ENCODE measurements around the gene DUX4.
"Not testable (repeated sequence)": the region's sequence is repeated elsewhere in the genome, so short reads cannot be mapped to it uniquely, and the experiment has no call there.

DUX4 gene

DNA sequence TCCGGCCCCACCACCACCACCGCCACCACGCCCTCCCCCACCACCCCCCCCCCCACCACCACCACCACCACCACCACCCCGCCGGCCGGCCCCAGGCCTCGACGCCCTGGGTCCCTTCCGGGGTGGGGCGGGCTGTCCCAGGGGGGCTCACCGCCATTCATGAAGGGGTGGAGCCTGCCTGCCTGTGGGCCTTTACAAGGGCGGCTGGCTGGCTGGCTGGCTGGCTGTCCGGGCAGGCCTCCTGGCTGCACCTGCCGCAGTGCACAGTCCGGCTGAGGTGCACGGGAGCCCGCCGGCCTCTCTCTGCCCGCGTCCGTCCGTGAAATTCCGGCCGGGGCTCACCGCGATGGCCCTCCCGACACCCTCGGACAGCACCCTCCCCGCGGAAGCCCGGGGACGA is at the start of gene DUX4:
TSS of gene DUX4 (plus strand) at position 347 of the 400 bp plus-strand sequence. CDS start at position 347, 0 bp downstream.
- DNase-seq (ENCODE audit: low read depth, low spot score); POLR2A ChIA-PET; CTCF ChIA-PET: not testable (repeated sequence)

DNA sequence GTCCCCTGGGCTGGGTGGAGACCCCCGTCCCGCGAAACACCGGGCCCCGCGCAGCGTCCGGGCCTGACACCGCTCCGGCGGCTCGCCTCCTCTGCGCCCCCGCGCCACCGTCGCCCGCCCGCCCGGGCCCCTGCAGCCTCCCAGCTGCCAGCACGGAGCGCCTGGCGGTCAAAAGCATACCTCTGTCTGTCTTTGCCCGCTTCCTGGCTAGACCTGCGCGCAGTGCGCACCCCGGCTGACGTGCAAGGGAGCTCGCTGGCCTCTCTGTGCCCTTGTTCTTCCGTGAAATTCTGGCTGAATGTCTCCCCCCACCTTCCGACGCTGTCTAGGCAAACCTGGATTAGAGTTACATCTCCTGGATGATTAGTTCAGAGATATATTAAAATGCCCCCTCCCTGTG is 1.9 kb downstream of the DUX4 start:
- POLR2A ChIA-PET; CTCF ChIA-PET; DNase-seq (ENCODE audit: low read depth, low spot score); H3K4me3 ChIP-seq (ENCODE audit: low read depth, low read length): not testable (repeated sequence)

More for the DNA sequence above, at the start of gene DUX4:
- not testable (repeated sequence) for H3K4me3 ChIP-seq (ENCODE audit: low read depth, low read length)

DNA sequence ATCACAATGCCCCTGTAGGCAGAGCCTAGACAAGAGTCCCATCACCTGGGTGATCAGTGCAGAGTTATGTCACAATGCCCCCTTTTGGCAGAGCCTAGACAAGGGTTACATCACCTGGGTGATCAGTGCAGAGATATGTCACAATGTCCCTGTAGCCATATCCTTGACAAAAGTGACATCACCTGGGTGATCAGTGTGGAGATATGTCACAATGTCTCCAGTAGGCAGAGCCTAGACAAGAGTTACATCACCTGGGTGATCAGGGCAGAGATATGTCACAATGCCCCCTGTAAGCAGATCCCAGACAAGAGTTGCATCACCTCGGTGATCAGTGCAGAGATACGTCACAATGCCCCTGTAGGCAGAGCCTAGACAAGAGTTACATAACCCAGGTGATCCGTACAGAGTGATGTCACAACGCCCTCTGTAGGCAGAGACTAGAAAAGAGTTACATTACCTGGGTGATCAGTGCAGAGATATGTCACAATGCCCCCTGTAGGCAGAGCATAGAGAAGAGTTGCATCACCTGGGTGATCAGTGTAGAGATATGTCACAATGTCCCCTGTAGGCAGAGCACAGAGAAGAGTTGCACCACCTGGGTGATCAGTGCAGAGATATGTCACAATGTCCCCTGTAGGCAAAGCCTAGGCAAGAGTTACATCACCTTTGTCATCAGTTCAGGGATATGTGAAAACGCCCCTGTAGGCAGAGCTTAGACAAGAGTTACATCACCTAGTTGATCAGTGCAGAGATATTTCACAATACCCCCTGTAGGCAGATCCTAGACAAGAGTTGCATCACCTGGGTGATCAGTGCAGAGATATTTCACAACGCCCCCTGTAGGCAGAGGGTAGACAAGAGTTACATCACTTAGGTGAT is 4.4 kb downstream of the DUX4 start:
- DNase-seq (ENCODE audit: low read depth, low spot score); POLR2A ChIA-PET; H3K4me3 ChIP-seq (ENCODE audit: low read depth, low read length); CTCF ChIA-PET: not testable (repeated sequence)

DNA sequence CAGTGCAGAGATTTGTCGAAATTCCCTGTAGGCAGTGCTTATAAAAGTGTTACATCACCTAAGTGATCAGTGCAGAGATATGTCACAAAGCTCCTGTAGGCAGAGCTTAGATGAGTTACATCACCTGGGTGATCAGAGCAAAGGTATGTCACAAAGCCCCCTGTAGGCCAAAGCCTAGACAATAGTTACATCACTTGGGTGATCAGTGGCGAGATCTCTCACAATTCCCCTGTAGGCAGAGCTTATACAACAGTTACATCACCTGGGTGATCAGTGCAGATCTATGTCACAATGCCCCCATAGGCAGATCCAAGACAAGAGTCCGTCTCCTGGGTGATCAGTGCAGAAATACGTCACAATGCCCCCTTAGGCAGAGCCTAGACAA is 5.0 kb downstream of the DUX4 start:
- DNase-seq (ENCODE audit: low read depth, low spot score); POLR2A ChIA-PET; CTCF ChIA-PET; H3K4me3 ChIP-seq (ENCODE audit: low read depth, low read length): not testable (repeated sequence)

DNA sequence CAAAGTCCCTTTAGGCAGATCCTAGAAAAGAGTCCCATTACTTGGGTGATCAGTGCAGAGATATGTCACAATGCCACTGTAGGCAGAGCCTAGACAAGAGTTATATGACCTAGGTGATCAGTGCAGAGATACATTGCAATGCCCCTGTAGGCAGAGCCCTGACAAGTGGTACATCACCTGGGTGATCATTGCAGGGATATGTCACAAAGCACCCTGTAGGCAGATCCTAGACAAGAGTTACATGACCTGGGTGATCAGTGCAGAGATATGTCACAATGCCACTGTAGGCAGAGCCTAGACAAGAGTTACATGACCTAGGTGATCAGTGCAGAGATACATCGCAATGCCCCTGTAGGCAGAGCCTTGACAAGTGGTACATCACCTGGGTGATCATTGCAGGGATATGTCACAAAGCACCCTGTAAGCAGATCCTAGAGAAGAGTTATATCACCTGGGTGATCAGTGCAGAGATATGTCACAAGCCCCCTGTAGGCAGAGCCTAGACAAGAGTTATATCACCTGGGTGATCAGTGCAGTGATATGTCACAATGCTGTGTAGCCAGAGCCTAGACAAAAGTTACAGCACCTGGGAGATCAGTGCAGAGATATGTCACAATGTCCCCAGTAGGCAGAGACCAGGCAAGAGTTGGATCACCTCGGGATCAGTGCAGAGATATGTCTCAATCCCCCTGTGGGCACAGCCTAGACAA is 5.6 kb downstream of the DUX4 start:
- DNase-seq (ENCODE audit: low read depth, low spot score); CTCF ChIA-PET; POLR2A ChIA-PET; H3K4me3 ChIP-seq (ENCODE audit: low read depth, low read length): not testable (repeated sequence)

- POLR2A ChIA-PET; DNase-seq (ENCODE audit: low read depth, low spot score); CTCF ChIA-PET: not testable (repeated sequence)
These were observed 6.1 kb downstream of the DUX4 start for GRCh38 chr4:190179740-190180094.

DNA sequence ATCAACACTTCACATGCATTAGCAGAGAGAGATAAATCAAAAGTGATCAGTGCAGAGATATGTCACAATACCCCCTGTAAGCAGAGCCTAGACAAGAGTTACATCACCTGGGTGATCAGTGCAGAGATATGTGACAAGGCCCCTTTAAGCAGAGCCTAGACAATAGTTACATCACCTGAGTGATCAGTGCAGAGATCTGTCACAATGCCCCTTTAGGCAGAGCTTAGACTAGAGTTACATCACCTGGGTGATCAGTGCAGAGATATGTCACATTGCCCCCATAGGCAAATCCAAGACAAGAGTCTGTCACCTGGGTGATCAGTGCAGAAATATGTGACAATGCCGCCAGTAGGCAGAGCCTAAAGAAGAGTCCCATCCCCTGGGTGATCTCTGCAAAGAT is 7.4 kb downstream of the DUX4 start:
- DNase-seq (ENCODE audit: low read depth, low spot score); CTCF ChIA-PET; POLR2A ChIA-PET; H3K4me3 ChIP-seq (ENCODE audit: low read depth, low read length): not testable (repeated sequence)

More at GRCh38 chr4:190179740-190180094, 6.1 kb downstream of the DUX4 start:
- not testable (repeated sequence) for H3K4me3 ChIP-seq (ENCODE audit: low read depth, low read length)

DNA sequence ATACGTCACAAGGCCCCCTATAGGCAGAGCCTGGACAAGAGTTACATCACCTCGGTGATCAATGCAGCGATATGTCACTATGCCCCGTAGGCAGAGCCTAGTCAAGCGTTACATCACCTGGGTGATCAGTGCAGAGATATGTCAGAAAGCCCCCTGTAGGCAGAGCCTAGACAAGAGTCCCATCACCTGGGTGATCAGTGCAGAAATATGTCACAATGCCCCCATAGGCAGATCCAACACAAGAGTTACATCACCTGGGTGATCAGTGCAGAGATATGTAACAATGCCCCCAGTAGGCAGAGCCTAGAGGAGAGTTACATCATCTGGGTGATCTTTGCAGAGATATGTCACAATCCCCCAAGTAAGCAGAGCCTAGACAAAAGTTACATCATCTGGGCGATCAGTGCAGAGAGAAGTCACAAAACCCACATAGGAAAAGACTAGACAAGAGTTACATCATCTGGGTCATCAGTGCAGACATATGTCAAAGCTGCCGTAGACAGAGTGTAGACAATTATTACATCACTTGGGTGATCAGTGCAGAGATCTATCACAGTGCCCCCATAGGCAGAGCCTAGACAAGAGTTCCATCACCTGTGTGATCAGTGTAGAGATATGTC is 8.0 kb downstream of the DUX4 start:
- POLR2A ChIA-PET; H3K4me3 ChIP-seq (ENCODE audit: low read depth, low read length); CTCF ChIA-PET; DNase-seq (ENCODE audit: low read depth, low spot score): not testable (repeated sequence)

- CTCF ChIA-PET; POLR2A ChIA-PET; H3K4me3 ChIP-seq (ENCODE audit: low read depth, low read length); DNase-seq (ENCODE audit: low read depth, low spot score): not testable (repeated sequence)
These were observed 29.9 kb downstream of the DUX4 start for GRCh38 chr4:190203510-190203909.

All from AG04449 (cell line).